DMS79 treated with DMSO at 0.1 percent for 48 hours (cell line): Measurements from ENCODE around the gene IQCN.
A peak's percentile ranks its signal among the peaks of the same experiment; 100 is the strongest.

Experiments
- DNase-seq: peaks from one replicate; lab custom pipeline; 2025; lab: John Stamatoyannopoulos, UW

The IQCN gene

DNA sequence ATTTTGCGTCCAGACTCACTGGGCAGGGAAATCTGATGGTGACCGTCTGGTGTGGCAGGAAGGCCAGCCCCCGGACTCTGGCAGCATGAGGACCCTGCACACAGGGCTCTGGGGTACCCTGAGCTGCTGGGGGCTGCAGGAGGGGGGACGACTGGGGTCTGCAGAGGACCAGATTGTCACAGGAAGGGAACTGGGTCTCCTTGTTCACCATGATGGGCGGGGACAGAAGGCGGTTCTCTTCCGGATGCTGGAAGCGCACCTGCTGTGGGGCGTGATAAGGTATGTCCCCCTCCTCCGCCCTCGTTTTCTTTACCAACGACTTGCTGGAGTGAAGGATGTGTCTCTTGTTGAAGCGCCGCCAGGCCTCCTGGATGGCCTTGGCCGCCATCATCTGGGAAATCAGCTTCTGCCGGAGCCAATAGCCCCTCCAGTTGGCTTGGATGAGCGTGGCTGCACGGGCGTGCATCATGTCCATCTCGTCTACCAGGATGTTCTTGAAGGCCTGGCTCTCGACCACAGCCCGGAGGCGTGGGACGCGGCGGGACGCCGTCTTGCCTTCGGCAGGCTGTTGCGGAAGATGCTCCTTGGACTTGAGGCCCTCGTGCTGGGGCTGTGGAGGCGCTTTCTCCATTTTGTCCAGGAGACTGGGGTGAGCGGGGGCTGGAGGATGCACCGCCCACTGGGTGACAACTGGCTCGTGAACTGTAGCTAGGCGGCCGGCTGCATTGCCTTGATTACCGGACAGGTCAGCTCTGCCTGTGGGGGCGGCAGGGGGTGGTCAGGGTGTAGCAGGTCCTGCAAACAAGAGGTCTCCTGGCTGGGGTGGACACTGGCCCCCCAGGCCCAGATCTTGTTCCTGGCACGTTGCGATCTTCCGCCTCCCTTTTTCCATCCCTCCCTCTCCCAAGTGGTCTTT, 7.2 kb downstream of the IQCN start:
- no peak for DNase-seq

DNA sequence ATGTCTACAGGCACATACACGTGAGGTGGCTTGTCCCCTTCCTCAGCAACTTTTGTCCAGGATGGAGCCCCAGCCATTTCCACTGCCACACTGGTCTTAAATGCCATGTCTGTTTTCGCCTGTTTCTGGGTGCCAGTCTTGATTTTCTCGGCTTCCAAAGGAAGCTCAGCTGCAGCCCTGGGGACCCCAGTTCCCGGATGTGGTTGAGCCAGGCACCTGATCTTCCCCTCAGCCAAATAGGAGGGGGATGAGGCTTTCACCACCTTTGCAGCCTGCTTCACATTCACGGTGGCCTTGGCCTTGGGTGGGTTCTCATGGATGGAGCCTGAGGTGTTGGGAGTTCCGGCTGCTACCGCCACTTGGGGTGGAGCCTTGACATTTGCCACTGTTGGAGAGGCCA, 8.7 kb downstream of the IQCN start:
- no peak for DNase-seq

DNA sequence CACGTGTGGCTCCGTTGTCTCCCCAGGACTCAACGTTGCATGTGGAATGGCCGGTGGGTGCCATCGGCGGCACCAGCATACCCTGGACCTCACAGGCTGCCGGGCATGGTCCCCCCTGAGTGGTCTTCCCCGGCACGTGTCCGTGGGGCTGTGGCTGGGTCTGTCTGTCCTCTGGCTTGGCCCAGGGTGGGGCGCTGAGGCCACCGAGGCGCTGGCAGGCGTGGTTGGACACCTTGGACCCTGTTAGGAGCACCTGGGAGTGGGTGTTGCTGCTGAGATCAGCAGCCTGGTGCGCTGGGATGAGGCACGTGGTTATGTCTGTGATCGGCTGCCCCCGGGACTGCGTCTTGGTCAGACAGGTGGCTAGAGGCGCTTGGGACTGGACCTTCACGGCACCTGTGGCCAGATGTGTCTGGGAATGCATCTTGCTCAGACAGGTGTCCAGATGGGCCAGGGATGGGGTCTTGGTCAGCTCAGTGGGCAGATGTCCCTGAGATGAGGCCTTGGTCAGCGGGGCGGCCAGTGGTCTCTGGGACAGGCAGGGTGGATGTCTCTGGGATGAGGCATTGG, 9.2 kb downstream of the IQCN start:
- no peak for DNase-seq

DNA sequence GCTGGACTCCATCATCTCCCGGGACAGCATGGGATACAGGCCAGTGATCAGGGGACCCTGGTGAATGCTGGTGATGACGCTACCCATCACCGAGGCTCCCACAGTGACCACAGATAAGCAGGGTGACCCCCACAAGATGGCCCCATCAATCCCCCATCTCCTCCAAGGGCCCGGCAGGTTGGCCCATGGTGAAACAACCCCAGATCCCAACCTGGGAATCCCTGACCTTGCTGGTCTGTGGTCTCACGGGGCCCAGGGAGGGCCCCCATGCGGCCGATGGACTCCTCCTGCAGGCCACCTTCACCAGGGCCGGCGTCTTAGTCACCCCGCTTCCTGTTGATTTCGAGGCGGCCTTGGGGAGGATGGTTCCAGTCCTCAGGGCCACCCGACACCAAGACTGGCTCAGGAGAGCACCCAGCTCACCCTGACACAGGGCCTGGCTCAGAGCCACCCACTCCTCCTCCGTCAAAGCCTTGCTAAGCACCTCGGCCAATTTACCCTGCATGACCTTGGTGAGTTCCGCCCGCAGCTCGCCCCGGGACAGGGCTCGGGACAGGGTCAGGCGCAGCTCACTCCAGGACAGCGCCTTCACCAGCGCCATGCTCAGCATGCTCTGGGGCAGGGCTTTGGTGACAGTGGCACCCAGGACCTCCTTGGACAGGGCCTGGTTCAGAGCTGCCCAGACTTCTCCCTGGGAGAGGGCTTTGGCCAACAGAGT, 10.0 kb downstream of the IQCN start:
- no peak for DNase-seq

DNA sequence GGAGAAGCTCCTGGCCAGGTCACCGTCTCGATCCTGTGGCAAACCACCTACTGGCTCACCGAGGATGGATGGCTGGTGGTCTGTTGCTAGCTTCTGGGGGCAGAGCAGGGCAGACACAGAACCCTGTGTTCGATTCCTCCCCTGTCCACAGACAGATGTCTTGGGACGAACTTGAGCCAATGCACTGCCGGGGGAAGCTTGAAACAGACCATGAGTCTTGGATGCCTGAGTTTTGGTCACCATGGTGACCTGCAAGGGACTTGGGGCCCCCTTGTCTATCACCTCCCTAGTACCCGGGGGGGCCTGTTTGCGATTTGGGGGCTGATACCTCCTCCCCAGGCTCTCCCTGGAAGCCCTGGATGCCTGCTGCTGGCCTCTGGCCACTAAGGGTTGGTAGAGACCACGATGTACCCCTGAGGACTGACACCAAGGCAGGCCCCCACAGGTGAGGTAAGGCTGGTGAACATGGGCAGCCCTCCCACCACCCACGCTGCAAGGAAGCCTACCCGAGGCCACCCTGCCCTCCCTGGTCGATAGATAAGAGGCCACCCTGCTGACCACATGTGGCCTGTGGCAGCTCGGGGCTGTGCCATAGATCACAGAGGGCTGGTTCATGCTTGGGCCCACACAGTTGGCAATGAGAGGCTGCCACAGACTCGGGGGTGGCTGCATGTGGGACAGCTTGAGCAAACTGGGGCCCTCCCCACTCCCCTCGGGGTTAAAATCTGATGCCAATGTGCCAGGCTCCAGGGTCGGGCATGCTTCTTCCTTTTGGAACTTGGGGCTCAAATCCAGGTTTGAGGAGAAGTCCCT, 10.7 kb downstream of the IQCN start:
- no peak for DNase-seq

DNA sequence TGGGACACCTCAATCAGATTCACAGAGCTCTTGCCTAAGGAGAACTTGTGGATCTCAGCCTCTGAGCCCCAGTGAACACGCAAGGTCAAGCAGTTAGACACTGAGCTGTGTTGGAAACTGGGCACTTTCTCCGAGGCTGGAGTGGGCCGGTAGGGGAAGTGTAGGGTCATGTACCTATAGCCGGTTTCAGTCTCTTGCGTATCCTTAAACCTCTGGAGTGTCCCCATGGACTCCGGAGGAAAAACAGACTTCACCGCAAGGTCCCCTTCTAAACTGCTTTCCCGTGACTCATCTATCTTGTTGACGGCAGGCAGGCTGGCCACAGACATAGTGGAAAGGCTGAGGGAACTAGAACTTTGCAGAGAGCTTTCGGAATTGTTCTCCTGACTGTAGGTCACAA, 11.3 kb downstream of the IQCN start:
- no peak for DNase-seq

DNA sequence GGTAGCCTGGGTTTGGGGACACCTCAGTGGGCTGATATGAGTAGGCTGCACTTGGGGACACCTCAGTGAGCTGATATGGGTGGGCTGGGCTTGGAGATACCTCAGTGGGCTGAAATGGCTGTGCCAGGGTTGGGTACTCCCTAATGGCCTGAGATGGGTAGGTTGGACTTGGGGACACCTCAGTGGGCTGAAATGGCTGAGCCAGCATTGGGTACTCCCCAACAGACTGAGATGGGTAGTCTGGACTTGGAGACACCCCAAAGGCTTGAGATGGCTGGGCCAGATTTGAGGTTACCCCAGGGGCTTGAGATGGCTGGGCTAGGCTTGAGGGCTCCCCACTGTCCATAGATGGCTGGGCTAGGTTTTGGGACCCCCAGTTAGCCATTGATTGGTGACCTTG, 12.1 kb downstream of the IQCN start:
- DNase-seq: no peak

DNA sequence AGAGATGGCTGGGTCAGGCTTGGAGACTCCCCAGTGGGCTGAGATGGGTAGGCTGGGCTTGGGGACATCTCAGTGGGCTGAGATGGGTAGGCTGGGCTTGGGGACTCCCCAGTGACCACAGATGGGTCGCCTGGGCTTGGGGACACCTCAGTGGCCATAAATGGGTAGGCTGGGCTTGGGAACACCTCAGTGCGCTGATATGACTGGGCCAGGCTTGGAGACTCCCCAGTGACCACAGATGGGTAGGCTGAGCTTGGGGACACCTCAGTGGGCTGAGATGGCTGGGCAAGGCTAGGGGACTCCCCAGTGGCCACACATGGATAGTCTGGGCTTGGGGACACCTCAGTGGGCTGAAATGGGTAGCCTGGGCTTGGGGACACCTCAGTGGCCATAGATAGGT, 12.8 kb downstream of the IQCN start:
- no peak for DNase-seq

DNA sequence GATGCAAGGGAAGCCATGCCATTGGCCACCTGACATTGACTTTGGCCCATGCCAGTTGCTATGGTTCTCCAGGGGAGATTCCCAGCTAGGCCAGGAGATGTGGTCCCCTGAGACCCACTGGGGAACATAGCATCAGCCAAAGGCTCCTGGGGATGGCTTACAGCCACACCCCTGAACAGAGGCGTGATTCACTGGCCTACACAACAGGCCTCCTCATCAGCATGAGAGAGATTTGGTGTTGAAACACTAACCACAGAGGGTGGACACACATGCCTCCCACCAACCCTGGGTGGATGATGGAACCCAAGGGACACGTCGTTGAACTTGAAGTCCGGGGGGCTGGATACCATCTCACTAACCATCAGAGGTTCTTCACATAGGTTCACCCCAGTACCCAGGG, 14.4 kb downstream of the IQCN start:
- DNase-seq: no peak

DNA sequence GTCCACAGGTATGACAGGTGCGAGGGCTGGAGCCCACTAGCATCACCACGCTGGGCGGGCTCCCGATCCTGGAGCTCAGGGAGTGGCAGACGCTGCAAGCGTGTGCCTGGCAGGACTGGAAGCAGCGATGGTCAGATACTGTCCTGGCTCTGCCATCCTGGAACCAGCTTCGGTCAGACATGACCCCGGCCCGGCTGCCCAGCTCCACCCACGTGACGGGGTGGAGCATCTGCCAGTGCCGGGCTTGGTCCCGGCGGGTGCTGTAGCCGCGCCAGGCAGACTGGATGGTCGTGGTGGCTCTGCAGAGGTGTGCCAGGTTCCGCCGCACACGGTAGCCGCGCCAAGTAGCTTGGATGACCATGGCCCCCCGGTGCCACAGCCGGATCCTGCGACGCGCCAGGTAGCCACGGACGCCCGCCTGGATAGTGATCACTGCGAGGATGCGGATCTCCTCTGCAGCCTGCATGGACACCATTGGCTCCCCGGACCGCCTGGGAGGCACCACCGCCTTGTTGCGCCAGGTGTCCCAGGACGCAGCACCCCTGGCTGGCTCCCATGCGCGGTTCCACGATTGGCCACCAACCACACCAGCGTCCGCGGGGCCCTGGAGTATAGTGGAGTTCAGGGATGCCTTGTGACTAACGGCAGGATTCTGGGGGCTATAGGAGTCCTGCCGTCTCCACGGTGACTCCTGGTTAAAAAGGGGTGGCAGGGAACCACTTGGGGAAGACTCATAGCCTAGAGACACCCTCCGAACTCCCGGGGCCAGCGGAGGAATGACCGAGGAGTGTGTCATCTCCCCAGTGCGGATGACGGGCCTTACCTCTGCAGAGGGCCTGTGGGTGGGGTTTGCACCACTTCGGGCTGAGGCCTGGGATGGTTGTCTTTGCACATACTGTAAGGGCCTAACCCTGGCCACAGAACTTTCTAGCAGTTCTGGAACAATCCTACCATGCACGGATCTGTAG, 16.5 kb downstream of the IQCN start:
- no peak for DNase-seq

DNA sequence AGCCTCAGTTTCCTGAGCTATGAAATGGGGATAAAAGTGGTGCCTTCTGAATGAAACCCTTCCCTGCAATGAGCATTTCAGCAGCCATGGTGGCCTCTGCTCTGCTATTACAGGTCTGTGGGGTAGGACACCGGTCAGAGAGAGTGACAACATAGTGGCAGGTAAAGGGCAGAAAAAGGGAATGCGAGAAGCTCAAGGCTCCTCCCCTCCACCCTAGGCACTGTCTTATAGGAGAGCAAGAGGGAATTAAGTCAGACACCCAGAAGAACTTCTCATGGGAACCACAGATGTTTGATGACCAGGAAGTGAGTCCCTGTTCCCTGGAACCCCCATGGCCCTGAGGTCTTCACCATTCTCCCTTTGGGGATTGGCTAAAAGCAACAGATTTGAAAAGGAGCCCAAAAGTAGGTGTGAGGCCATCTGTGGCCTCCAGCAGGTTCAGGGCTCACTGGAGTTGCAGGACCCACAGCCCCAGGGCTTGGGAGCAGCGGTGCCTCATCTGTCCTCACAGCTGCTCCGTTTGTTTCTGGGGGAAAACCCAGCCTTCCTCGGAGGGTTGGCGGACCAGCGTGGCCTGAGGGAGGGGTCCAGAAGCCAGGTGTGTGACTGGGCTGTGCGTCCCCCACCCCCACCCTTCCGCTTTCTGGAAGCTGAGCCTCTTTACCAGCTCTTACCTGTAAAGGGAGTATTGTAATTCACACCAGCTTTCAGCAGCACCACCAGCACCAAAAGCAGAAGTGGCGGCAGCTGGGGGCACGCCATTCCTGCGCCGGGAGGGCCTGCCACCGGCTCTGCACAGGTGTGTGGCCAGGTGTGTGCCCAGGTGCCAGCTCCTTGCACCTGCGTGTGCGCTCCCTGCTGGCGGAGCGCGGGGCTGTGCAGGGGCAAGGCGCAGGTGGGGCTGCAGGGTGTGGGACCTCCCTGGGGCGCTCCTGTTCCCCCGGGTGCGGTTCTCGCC, 19.4 kb downstream of the IQCN start:
- DNase-seq: peak; percentile 74

DNA sequence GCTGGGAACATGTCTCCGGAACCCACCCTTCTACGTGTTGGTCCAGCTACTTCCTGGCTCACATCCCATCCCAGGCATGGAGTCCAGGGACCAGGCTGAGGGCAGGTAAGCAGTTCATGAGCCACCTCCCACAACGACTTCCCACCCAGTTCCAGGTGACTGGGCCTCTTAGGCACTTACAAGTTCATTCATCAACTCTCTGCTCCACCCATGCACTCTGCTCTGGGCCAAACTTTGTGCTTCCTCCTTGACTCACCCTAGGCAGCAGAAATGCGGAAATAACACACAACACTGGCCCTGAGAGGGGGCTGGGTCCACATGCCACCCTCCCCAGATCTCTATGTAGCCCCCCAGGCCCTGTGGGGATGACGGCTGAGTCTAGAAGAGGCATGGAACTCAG, 20.5 kb downstream of the IQCN start:
- no peak for DNase-seq

DNA sequence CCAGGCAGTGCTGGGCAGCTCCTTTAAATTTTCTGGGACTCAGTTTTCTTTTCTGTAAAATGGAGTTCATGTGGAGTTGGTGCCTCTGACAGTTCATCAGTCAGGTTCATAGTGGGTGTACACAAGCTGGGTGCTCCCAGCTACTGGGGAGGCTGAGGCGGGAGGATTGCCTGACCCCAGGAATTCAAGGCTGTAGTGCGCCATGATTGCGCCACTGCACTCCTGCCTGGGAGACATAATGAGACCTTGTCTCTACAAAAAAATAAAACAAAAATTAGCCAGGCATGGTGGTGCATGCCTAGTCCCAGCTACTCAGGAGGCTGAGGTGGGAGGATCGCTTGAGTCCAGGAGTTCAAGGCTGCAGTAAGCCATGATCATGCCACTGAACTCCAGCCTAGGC, 21.1 kb downstream of the IQCN start:
- no peak for DNase-seq

DNA sequence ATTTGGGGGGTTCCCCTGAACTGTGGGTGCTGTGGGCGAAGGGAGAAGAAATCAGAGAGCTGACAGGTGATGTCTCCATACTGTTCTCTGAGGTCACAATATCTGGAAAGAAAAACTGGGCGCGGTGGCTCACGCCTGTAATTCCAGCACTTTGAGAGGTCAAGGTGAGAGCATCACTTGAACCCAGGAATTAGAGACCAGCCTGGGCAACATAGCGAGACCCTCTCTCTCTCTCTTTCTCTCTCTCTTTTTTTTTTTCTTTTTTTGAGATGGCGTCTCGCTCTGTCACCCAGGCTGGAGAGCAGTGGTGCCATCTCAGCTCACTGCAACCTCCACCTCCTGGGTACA, 21.9 kb downstream of the IQCN start:
- no peak for DNase-seq

DNA sequence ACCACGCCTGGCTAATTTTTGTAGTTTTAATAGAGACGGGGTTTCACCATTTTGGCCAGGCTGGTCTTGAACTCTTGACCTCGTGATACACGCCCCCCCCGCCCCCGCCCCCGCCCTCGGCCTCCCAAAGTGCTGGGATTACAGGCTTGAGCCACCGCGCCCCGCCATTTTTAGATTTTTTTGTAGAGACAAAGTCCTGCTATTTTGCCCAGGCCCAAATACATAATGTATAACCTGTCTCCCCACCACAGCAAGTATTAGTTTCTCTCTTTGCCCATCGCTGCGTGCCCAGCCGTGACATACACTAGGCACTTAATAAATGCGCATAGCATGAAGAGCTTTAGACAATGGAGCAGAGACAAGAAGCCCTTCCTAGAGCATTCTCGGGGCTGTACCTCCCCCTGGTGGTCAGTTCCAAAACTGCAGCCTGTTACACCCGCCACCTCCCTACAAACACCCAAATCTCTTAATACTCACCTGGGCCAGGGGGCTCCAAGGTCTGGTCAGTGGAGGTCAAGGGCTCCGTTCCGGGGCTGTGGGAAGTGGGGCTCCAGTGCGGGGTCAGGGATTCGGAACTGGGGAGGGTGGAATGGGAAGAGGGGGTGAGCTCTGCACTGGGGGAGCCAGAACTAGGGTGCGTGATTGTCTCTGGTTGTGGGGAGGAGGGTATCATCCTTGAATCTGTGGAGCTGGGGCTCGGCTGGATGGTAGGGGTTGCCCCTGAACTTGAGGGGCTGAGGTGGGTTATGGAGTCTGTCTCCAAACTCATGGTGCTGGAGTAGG, 22.5 kb downstream of the IQCN start:
- peak; percentile 76 for DNase-seq

DNA sequence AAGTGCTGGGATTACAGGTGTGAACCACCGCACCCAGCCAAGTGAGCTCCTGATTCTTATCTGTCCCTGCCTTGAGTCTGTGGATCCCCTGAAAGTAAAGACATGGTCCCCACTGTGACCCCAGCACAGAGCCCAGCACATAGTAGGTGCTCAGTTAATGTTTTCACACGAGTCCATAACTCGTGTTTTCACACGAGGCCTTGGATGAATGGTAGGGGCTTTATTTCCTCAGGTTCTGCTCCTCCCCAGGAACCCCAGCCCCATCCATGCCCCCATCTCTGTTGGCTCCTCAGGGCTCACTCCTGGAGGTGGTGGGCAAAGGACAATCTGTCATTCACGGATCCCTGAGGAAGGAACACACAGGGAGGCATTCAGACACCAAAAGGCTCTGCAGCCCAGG, 24.4 kb downstream of the IQCN start:
- no peak for DNase-seq

DNA sequence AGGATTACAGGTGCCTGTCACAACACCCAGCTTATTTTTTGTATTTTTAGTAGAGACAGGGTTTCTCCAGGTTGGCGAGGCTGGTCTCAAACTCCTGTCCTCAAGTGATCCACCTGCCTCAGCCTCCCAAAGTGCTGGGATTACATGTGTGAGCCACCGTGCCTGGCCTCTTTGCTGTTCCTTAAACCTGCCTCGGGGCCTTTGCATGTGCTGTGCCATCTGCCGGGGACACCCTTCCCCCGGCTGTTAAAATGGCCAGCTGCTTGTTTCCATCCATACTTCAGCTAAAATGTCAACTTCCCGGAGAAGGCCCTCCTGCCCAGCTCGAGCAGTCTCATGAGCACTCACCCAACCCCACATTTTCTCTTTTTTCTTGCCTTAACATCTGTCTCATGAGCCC, 29.0 kb downstream of the IQCN start:
- no peak for DNase-seq

DNA sequence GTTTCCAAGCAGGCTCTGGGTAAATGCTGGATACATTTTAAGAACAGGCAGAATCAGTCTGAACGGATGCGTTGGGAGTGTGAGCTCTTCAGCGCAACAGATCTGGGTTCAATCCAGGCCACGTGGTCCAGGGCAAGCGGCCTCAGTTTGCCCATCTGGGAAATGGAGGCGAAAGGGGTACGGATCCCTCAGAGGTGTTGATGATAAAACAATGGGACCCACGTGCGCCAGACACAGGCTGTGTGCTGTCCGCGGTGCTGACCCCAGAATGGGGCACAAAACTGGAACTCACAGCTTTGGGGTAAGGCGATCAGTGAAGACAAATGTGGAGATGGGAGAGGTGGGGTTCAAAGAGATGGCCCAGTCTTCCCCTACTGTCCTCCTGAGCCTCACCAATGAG, 34.9 kb downstream of the IQCN start:
- no peak for DNase-seq

DNA sequence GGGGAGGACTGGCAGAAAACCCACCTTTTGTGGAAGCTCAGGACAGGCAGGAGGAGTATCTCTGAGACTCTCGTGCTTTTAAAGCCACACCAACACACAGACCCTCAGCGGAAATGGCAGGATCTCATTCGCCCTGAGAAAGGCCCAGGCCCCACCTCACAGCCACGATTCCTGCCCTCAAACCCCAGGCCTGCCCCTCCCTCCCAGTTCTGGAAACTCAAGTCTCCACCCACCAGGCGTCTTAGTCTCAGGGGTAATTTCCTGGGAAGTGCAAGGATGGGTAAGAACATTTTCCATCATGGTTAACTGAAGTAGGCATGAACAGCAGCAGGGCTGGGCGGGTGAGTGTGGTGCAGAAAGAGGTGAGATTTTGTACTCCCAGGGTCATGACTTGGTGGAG, 40.1 kb downstream of the IQCN start:
- no peak for DNase-seq
